ENCODE data around the gene IFT20.

- TF ChIP-seq RAD21 (IDR thresholded peaks at IDR 0.05; ENCODE audit: low read depth) (no peak), REST (IDR thresholded peaks at IDR 0.05; ENCODE audit: low read depth) (no peak), CREB1 (IDR thresholded peaks at IDR 0.05; ENCODE audit: low read depth) (no peak), MAX (IDR thresholded peaks at IDR 0.05) (no peak), YY1 (IDR thresholded peaks at IDR 0.05; ENCODE audit: low read depth) (no peak), TEAD4 (IDR thresholded peaks at IDR 0.05) (no peak)
Measured at GRCh38 chr17:28317099-28317965, 17.9 kb downstream of the IFT20 start.

Data from Ishikawa (cell line).